GM19240 (cell line): ENCODE measurements around the gene FGL2.
"Not testable (repeated sequence)": the region's sequence is repeated elsewhere in the genome, so short reads cannot be mapped to it uniquely, and the experiment has no call there.

Experiments
- DNase-seq: peaks from one replicate; pipeline ENCODE4 v3.0.0; 2011; ENCODE audit warnings: low spot score; ENCODE audit not compliant: insufficient read length

FGL2 gene

DNA sequence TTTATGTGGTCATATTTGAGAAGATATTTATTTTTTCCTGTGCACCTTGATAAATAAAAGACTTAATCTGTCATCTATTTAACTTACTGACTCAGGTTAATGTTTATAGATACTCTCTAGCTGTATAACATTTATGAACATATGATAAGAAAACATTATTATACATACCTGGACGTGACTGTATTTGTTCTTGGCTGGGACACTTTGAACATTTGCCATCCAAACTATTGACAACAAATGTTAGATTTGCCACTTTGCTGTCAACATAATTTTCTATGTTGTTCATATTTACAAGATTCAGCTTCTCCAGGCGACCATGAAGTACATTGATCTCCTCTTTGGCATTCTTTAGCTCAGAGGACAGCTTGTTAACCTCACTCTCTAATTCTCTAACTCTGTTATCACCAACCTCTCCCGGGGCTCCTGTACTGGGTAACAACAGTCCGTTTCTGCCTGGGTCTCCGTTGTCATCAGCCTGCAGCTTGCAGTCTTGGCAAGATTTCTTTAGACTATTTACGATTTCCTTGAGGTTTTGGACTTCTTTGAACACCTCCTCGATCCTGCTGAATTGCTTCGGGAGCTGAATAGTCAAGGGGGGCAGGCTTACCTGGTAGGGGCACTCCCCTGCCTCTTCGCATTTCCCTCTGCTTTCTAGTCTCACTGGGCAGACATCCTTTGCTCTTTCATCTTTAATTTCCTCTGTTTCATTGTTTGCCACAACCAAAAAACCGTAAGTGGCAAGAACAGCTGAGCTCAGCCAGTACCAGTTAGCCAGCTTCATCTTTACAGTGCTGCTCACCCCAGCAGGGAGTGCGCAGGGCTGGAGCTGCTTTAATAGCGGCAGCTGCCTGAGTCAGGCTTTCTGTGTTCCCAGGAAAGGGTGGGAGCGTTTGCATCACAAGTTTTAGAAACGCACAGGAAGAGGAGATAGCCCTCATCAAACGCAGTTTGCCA lies at the start of gene FGL2:
TSS of gene FGL2 (minus strand) at position 807 of the 954 bp plus-strand sequence. CDS start at position 781, 26 bp downstream.
- no peak for DNase-seq

GRCh38 chr7:77248154-77248553 lies 48.5 kb upstream of the FGL2 start:
- DNase-seq: no peak

- DNase-seq: peak; percentile 45
Observed at GRCh38 chr7:77247206-77247850, 47.7 kb upstream of the FGL2 start.

DNA sequence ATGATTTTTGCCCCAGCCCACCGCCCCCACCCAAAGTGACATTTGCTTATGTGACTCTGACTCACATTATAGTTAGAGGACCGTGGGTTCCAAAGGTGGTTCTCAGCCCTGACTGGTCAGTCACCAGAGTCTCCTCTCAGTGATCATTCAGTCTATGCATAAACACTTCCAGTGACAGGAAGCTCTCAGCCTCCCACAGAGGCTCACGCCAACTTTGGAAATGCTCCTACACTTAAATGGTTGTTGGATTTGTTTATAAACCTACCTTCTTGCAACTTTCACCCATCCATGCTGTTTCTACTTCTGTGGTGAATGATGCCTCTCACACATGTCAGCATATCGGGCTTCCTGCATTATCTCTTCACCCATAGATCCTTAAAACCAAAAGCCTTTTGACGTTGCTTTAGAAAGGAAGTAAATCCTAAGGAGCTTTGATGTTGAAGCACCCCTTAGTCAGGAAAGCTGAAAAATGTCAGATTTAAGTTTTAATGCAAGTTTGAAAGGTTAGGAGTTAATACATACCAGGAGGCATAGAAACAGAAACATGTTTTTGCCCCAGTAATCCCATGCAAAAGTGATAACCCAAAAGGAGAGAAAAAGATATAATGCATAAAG lies 46.5 kb upstream of the FGL2 start:
- no peak for DNase-seq

GRCh38 chr7:77245015-77245755 lies 45.6 kb upstream of the FGL2 start:
- no peak for DNase-seq

DNA sequence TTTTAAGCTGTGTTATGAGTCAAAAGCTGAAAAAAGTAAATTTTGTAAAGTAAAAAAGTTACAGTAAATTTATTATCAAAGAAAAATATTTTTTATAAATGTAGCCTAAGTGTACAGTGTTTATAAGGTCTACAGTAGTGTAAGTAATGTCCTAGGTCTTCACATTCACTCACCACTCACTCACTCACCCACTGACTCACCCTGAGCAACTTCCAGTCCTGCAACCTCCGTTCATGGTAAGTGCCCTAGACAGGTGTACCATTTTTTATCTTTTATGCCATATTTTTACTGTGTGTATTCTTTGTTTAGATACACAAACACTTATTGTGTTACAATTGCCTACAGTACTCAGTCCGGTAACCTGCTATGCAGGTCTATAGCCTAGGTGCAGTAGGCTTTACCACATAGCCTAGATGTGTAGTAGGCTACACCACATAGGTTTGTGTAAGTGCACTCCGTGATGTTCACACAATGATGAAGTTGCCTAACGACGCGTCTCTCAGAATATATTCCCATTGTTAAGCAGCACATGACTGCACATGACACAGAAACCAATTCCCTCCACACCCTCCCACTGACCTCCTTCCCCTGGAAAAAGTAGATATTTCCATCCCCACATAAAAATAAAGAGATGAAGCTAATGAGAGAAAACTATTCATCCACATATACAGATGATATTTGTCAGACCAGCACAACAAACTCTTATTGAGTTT lies 44.8 kb upstream of the FGL2 start:
- DNase-seq: no peak

DNA sequence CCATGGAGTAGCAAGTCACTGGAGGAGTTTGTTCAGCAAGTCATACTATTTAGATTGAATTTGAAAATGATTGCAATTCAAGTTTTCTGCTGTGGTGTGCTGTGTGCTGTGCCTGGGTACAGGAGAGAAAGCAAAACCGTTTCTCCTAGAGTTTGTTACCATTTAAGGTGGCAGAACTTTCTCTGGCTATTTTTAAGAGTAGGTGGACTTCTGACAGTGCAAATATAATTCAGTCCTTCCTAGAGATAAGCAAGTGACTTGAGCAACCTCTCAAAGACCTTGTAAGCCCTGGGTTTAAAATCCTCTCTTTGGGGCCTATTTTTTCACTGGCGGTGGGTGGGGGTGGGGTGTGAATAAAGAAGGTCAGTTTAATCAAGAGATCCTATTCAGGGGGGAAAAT lies 42.9 kb upstream of the FGL2 start:
- DNase-seq: no peak

DNA sequence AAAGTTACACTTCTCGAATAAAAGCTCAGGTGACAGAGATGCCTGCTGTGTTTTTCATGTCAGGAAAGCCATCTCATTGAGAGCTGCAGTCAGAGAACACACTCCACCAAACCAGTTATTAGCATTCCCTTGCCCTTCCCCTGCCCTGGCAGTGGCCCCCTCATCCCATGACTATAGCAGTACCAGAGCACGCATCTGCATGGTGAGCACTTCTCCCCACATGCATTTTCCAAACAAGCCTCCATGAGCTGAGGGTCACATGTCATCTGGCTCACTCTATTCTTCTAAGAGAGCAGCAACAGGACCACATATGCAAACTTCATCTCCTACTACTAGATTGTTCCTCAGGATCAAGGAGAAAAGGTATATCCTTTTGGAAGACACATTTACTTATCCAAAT lies 42.4 kb upstream of the FGL2 start:
- DNase-seq: no peak

- DNase-seq: no peak
Observed at GRCh38 chr7:77239471-77239870, 39.9 kb upstream of the FGL2 start.

DNA sequence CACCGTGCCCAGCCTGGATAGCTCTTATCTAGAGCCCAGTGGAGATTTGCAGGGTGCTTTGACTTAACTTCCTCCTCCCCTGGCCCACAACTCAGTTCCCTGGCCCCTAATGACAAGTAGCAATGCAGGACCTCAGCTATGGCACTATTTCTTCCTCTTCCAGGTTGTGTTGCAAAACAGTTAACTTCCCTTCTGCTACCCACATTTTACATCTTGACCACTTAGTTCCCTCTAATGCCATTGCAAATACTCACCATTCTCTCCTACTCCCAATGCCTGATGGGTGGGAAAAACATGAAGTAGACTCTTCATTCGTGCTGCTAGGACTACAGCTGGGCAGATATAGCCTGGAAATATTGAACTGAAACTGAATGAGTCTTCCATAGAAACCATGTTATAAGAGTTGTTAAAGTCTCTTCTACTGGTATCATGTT lies 39.1 kb upstream of the FGL2 start:
- no peak for DNase-seq

- DNase-seq: no peak
Observed at GRCh38 chr7:77235276-77235675, 35.7 kb upstream of the FGL2 start.

- DNase-seq: no peak
Observed at GRCh38 chr7:77232467-77232866, 32.8 kb upstream of the FGL2 start.

DNA sequence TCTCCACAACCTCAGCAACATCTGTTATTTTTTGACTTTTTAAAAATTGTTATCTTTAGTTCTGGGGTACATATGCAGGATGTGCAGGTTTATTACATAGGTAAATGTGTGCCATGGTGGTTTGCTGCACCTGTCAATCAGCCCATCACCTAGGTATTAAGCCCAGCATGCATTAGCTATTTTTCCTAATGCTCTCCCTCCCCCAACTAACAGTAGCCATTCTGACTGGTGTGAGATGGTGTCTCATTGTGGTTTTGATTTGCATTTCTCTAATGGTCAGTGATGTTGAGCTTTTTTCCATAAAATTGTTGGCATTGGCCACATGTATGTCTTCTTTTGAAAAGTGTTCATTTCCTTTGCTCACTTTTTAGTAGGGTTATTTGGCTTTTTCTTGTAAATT lies 29.2 kb upstream of the FGL2 start:
- not testable (repeated sequence) for DNase-seq

DNA sequence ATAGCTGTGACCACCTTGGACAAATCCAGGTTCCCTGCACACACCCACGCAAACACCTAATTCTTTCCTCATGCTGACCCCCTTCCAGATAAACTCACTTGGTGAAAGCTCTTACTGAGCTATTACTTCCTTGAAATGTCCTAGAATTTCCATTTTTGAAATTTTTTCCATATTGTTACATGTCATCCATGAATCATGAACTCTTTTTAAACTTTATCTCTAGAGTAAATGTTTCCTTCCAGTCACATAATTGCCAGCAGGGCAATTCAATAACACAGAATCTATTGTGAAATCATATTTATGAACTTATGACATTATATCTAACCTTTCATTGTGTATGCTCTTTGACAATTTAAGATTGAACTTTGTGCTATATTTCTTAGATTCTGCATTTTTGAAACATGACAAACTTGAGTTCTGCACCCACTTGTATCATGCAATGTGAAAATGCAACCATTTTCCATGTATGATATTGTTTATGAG lies 26.8 kb upstream of the FGL2 start:
- no peak for DNase-seq

DNA sequence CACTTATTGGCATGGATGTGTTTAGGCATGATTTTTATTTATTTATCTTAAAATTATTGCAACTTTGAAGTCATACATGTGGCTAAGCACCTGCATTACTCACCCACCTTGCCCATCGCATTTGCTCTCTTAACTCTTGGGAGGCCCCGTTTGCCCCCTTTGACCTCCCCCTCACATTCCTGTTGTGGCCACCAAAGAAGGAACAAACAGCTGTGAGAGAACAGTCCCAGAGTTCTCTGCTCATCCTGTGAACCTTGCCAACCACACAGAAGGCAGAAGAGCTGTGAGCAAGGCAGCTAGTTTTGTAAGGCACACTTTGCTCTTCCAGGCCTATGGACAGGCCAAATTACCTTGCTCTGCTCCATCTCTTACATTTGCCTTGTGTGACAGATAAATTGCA lies 23.6 kb upstream of the FGL2 start:
- DNase-seq: no peak

GRCh38 chr7:77222819-77223218 lies 23.2 kb upstream of the FGL2 start:
- DNase-seq: no peak

- DNase-seq: no peak
Observed at GRCh38 chr7:77222065-77222464, 22.4 kb upstream of the FGL2 start.

DNA sequence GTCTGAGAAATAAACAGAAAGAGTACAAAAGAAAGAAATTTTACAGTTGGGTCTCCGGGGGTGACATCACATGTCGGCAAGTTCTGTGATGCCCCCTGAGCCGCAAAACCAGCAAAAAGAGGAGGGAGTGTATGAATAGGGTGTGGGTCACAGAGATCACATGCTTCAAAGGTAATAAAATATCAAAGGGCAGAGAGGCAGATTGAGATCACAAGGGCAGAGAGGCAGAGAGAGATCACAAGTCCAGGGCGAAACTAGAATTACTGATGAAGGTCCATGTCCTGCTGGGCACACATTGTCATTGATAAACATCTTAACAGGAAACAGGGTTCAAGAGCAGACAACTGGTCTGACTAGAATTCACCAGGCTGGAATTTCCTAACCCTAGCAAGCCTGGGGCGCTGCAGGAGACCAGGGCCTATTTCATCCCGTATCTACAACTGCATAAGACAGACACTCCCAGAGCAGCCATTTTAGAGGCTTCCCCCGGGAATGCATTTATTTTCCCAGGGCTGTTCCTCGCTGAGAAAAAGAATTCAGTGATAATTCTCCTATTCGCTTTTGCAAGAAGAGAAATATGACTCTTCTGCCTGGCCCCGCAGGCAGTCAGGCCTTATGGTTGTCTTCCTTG lies 20.2 kb upstream of the FGL2 start:
- DNase-seq: not testable (repeated sequence)

DNA sequence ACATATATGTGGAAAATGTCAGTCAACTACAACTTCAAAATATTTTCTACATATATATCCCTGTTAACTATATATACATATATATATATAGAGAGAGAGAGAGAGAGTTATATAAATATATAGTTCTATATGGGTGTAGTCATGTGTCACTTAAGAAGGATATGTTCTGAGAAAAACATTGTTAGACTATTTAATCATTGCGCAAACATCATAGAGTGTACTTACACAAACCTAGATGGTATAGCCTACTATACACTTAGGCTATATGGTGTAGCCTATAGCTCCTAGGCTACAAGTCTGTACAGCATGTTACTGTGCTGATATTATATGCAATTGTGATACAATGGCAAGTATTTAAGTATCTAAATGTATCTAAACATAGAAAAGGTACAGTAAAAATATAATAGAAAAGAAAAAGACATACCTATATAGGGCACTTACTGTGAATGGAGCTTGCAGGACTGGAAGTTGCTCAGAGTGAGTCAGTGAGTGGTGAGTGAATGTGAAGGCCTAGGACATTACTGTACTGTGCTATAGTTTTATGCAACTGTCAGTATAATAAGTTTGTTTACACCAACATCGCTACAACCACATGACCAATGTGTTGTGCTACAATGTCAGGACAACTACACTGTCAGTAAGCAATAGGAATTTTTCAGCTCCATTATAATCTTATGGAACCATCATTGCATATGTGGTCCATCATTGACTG lies 18.0 kb upstream of the FGL2 start:
- DNase-seq: no peak
